ENCODE results near the gene LBP.

DNA sequence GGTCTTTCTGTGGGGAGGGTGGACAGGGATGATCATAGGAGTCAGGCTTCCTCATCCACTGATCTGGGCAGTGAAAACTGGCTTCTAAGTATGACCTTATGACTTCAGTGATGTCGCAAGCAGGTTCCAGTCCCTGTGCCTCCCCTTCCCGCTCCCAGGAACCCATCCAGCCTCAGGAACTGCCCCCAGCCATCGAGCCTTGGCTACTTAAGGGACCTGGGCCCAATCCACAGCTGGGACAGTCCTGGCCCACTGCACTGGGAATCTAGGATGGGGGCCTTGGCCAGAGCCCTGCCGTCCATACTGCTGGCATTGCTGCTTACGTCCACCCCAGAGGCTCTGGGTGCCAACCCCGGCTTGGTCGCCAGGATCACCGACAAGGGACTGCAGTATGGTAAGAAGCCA, at the start of gene LBP:
- TF ChIP-seq, protein P1, sequence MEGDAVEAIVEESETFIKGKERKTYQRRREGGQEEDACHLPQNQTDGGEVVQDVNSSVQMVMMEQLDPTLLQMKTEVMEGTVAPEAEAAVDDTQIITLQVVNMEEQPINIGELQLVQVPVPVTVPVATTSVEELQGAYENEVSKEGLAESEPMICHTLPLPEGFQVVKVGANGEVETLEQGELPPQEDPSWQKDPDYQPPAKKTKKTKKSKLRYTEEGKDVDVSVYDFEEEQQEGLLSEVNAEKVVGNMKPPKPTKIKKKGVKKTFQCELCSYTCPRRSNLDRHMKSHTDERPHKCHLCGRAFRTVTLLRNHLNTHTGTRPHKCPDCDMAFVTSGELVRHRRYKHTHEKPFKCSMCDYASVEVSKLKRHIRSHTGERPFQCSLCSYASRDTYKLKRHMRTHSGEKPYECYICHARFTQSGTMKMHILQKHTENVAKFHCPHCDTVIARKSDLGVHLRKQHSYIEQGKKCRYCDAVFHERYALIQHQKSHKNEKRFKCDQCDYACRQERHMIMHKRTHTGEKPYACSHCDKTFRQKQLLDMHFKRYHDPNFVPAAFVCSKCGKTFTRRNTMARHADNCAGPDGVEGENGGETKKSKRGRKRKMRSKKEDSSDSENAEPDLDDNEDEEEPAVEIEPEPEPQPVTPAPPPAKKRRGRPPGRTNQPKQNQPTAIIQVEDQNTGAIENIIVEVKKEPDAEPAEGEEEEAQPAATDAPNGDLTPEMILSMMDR (IDR thresholded peaks at IDR 0.05; ENCODE audit: insufficient read depth, low read length, poor library complexity, severe bottlenecking), result no peak
- TF ChIP-seq EZH2phosphoT487 (conservative IDR thresholded peaks at IDR 0.05; ENCODE audit: low read length), result no peak
